Activated B cell treated with CpG ODN at 0.5 μM for 24 hours (primary cell): ENCODE measurements around the gene PDE4B. TPM values are rescaled to one million over a fixed set of nuclear protein-coding genes. Genes with fewer than 3 reads are reported as not detected.

Experiments used
- ATAC-seq: fragments of 200-7000 bp; cut with Tn5 transposase; one replicate; pipeline ENCODE4 v1.10.0; 2021; ENCODE audit warnings: low read depth, mild to moderate bottlenecking, moderate library complexity
- CTCF ChIA-PET: fragments of 350-600 bp; sonication (Branson Sonifier 250); formaldehyde crosslinking; loops from one replicate; lab custom pipeline; 2021; ENCODE audit warnings: antibody characterized with exemption; lab: Charles Lee
- POLR2A ChIA-PET: fragments of 350-600 bp; sonication (Branson Sonifier 250); formaldehyde crosslinking; loops from one replicate; lab custom pipeline; 2021; ENCODE audit warnings: antibody characterized with exemption; lab: Charles Lee
- DNase-seq: peaks from one replicate; pipeline ENCODE4 v3.0.0; 2022
- H3K27ac Mint-ChIP-seq: one replicate; pipeline ENCODE4 v1.8.0; 2020; ENCODE audit warnings: mixed read lengths
- H3K27me3 Mint-ChIP-seq: one replicate; pipeline ENCODE4 v1.8.0; 2021; ENCODE audit warnings: mixed read lengths
- H3K36me3 Mint-ChIP-seq: one replicate; pipeline ENCODE4 v1.8.0; 2021; ENCODE audit warnings: low read depth, mixed read lengths
- H3K4me1 Mint-ChIP-seq: one replicate; pipeline ENCODE4 v1.8.0; 2021; ENCODE audit warnings: mixed read lengths
- H3K4me3 Mint-ChIP-seq: one replicate; pipeline ENCODE4 v1.8.0; 2020; ENCODE audit warnings: mild to moderate bottlenecking, mixed read lengths
- H3K9me3 Mint-ChIP-seq: one replicate; pipeline ENCODE4 v1.8.0; 2020; ENCODE audit warnings: mixed read lengths
- CTCF ChIP-seq: fragments of 200-600 bp; IDR thresholded peaks from one replicate; pipeline ENCODE4 v1.8.0; 2022; ENCODE audit warnings: antibody characterized with exemption, mild to moderate bottlenecking
- intact Hi-C: fragments of 100-400 bp; cut with micrococcal nuclease; formaldehyde crosslinking; loops from one replicate; pipeline ENCODE4 v1.15.1; 2024
- total RNA-seq: library from RNA; stranded (reverse); gene quantifications from 2 replicates; pipeline ENCODE4 v1.2.3, GENCODE V29; 2022

Gene PDE4B
- total RNA-seq, 1 donor from 2014 or later, result 84.1 TPM

- DNase-seq (no peak), ATAC-seq (no peak)
- Mint-ChIP-seq H3K4me1 (peaks cover 39% of the 10 kb centered on the region), H3K4me3 (no peak overlapping the region), H3K9me3 (no peaks in the 10 kb centered on the region), H3K36me3 (no peaks in the 10 kb centered on the region), H3K27me3 (no peaks in the 10 kb centered on the region), H3K27ac (no peak overlapping the region)
- ChIA-PET POLR2A (interaction anchor here (1.6 kb wide), 1 partner anchor 13 kb away, joined by 3 read pairs; no protein-coding TSS in a partner anchor), CTCF (no interaction called here)
- no peak for TF ChIP-seq CTCF
- intact Hi-C loops, result no loop called here
These were observed 476.5 kb downstream of the PDE4B start for GRCh38 chr1:66269222-66269621.

- H3K27ac Mint-ChIP-seq, result no peak overlapping the region
- ChIA-PET CTCF (no interaction called here), POLR2A (interaction anchor here (0.8 to 2.6 kb wide), 3 partner anchors 62 to 132 kb away, joined by 3 to 18 read pairs (median 3); no protein-coding TSS in a partner anchor)
These were observed 477.6 kb downstream of the PDE4B start for GRCh38 chr1:66270119-66270812.

GRCh38 chr1:66271216-66271903 lies 478.7 kb downstream of the PDE4B start:
- ATAC-seq, result peak; percentile 78
- Mint-ChIP-seq H3K27ac (peak overlapping the region; percentile 81), H3K4me1 (peaks cover 51% of the 10 kb centered on the region), H3K9me3 (no peaks in the 10 kb centered on the region), H3K4me3 (peak overlapping the region; percentile 57), H3K27me3 (no peaks in the 10 kb centered on the region), H3K36me3 (no peaks in the 10 kb centered on the region)
- CTCF ChIA-PET, result interaction anchor here (1.1 to 1.7 kb wide), 2 partner anchors 11 to 175 kb away, joined by 3 to 4 read pairs; no protein-coding TSS in a partner anchor
- TF ChIP-seq CTCF, result no peak
- intact Hi-C loops, result loop anchor here (1.0 to 10.0 kb wide), 4 partner anchors 11 to 1413 kb away; partner anchors contain the start of gene GADD45A
- no peak for DNase-seq
- POLR2A ChIA-PET, result interaction anchor here (0.6 to 2.6 kb wide), 5 partner anchors 61 to 175 kb away, joined by 3 to 18 read pairs (median 5); no protein-coding TSS in a partner anchor

More at GRCh38 chr1:66270119-66270812, 477.6 kb downstream of the PDE4B start:
- H3K27me3 Mint-ChIP-seq, result no peaks in the 10 kb centered on the region
- no peak for TF ChIP-seq CTCF
- no peak for ATAC-seq
- DNase-seq, result no peak
- intact Hi-C loops, result loop anchor here (5.0 to 10.0 kb wide), 2 partner anchors 657 to 1415 kb away; partner anchors contain the start of gene GADD45A
- peaks cover 47% of the 10 kb centered on the region for H3K4me1 Mint-ChIP-seq
- H3K9me3 Mint-ChIP-seq, result no peaks in the 10 kb centered on the region
- H3K4me3 Mint-ChIP-seq, result no peak overlapping the region
- H3K36me3 Mint-ChIP-seq, result no peaks in the 10 kb centered on the region

- DNase-seq (no peak), ATAC-seq (no peak)
- no peaks in the 10 kb centered on the region for H3K9me3 Mint-ChIP-seq
- intact Hi-C loops, result loop anchor here (1.0 to 10.0 kb wide), 4 partner anchors 10 to 1413 kb away; partner anchors contain the start of gene GADD45A
- H3K27ac Mint-ChIP-seq, result peak overlapping the region; percentile 81
- CTCF ChIA-PET, result interaction anchor here (1.1 to 1.7 kb wide), 2 partner anchors 10 to 174 kb away, joined by 3 to 4 read pairs; no protein-coding TSS in a partner anchor
- H3K27me3 Mint-ChIP-seq, result no peaks in the 10 kb centered on the region
- H3K4me3 Mint-ChIP-seq, result no peak overlapping the region
- POLR2A ChIA-PET, result interaction anchor here (2.1 to 2.6 kb wide), 2 partner anchors 60 to 174 kb away, joined by 5 to 18 read pairs; no protein-coding TSS in a partner anchor
- H3K36me3 Mint-ChIP-seq, result no peaks in the 10 kb centered on the region
- peaks cover 56% of the 10 kb centered on the region for H3K4me1 Mint-ChIP-seq
- no peak for TF ChIP-seq CTCF
These were observed 479.2 kb downstream of the PDE4B start for GRCh38 chr1:66271904-66272254.
